ENCODE data around the gene HSF5.

HSF5 gene

GRCh38 chr17:58517928-58518609 lies 29.9 kb upstream of the HSF5 start:
- in situ Hi-C loops (cut with MboI; ENCODE audit: low sequenced_read_pairs, unreplicated experiment) = no loop called here
- peak; percentile 96 for DNase-seq (ENCODE audit: low spot score)

GRCh38 chr17:58517378-58517927 lies 29.2 kb upstream of the HSF5 start:
- in situ Hi-C loops (cut with MboI; ENCODE audit: low sequenced_read_pairs, unreplicated experiment) = no loop called here
- TF ChIP-seq, protein P1, sequence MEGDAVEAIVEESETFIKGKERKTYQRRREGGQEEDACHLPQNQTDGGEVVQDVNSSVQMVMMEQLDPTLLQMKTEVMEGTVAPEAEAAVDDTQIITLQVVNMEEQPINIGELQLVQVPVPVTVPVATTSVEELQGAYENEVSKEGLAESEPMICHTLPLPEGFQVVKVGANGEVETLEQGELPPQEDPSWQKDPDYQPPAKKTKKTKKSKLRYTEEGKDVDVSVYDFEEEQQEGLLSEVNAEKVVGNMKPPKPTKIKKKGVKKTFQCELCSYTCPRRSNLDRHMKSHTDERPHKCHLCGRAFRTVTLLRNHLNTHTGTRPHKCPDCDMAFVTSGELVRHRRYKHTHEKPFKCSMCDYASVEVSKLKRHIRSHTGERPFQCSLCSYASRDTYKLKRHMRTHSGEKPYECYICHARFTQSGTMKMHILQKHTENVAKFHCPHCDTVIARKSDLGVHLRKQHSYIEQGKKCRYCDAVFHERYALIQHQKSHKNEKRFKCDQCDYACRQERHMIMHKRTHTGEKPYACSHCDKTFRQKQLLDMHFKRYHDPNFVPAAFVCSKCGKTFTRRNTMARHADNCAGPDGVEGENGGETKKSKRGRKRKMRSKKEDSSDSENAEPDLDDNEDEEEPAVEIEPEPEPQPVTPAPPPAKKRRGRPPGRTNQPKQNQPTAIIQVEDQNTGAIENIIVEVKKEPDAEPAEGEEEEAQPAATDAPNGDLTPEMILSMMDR (IDR thresholded peaks at IDR 0.05; ENCODE audit: borderline replicate concordance, control extremely low read depth, extremely low read depth, insufficient read depth, missing control alignments) = no peak
- no peak for DNase-seq (ENCODE audit: low spot score)

More at GRCh38 chr17:58517928-58518609, 29.9 kb upstream of the HSF5 start:
- TF ChIP-seq, protein P1 (IDR thresholded peaks at IDR 0.05; ENCODE audit: borderline replicate concordance, control extremely low read depth, extremely low read depth, insufficient read depth, missing control alignments) = no peak

GRCh38 chr17:58516644-58517377 lies 28.6 kb upstream of the HSF5 start:
- no peak for DNase-seq (ENCODE audit: low spot score)
- in situ Hi-C loops (cut with MboI; ENCODE audit: low sequenced_read_pairs, unreplicated experiment) = no loop called here
- TF ChIP-seq, protein P1 (IDR thresholded peaks at IDR 0.05; ENCODE audit: borderline replicate concordance, control extremely low read depth, extremely low read depth, insufficient read depth, missing control alignments) = no peak

DNA sequence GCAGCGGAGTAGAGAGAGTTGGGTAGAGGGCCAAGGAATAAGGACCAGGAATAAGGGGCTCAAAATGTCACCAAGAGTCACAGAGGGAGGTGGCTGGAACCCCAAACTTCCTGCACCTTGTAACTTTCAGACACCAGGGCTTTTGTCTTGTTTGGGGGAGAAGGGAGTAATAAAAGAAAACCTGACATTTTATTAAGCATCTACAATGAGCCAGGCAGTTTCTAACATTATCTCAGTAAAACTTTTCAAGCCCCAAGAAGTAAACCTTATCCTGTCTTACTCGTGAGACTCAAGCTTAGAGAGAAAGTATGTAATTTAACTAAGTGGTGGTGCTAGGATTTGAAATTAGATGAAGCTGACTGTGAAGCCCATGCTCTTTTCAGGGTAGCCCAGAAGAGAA lies 27.1 kb upstream of the HSF5 start:
- in situ Hi-C loops (cut with MboI; ENCODE audit: low sequenced_read_pairs, unreplicated experiment) = no loop called here
- DNase-seq (ENCODE audit: low spot score) = no peak
- TF ChIP-seq, protein P1 (IDR thresholded peaks at IDR 0.05; ENCODE audit: borderline replicate concordance, control extremely low read depth, extremely low read depth, insufficient read depth, missing control alignments) = no peak

DNA sequence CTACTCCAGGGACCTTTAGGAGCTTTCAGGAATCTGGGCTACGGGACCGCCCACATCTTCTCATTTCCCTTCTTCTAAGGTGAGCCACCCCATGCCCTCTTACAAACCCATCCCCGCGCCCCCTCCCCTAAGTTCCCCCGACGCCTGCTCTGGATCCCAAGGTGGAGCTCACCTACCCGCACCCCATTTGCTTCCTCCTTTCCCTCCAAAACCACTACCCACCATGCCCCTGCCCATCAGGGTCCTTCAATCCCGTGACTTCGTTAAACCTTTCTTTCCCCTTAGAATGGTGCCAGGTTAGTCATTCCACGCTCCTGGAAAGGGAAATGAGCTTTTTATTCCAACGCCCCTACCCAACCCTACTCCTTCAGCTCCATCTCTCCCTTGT lies 26.6 kb upstream of the HSF5 start:
- in situ Hi-C loops (cut with MboI; ENCODE audit: low sequenced_read_pairs, unreplicated experiment) = no loop called here
- TF ChIP-seq, protein P1 (IDR thresholded peaks at IDR 0.05; ENCODE audit: borderline replicate concordance, control extremely low read depth, extremely low read depth, insufficient read depth, missing control alignments) = no peak
- no peak for DNase-seq (ENCODE audit: low spot score)

DNA sequence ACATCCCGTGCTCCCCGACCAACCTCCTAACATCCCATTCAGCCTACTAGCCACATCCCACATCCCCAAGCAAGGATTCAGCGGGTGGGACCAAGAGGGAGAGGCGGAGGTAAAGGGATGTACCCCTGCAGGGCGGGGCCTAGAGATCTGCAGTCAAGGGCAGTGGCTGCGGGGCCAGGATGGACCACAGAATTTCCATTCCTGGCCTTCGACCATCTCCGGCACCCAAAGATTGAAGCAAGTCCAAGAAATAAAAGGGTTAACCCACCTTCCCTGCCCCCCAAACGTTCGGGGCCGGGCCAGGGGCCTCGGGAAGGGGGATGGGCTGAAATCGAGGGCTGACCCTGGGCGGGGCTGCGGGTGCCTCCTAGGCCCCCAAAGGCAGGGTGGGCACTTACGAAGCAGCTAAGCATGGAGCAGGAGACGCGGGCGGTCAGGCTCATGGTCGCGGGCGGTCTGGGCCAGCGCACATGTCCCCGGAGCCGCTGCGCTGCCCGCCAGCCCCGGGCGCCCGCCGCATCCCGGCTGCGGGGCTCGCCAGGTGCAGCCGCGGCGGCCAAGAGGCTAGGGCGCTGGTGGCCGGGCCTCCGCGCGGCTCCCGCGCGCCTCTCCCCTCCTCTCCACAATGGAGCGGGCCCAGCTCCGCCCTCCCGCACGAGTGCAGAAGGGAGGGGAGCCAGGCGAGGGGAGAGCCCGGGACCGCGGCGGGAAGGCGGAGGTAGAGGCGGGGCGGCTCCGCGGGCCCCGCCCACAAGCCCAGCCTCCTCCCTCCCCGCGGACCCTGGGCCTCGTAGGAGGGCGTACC lies 26.0 kb upstream of the HSF5 start, which contains the start of gene MTMR4:
MTMR4 (minus strand) TSS at position 674 of the 805 bp plus-strand sequence; CDS start at position 443, 231 bp downstream.
- peak; percentile 93 for DNase-seq (ENCODE audit: low spot score)
- TF ChIP-seq, protein P1 (IDR thresholded peaks at IDR 0.05; ENCODE audit: borderline replicate concordance, control extremely low read depth, extremely low read depth, insufficient read depth, missing control alignments) = no peak
- in situ Hi-C loops (cut with MboI; ENCODE audit: low sequenced_read_pairs, unreplicated experiment) = no loop called here

Measured in GM13976 (cell line).